Left ventricle myocardium inferior (tissue), 1 donor: ENCODE results near the gene ABCA9. TPM values are rescaled to one million over a fixed set of nuclear protein-coding genes. Genes with fewer than 3 reads are reported as not detected.
A peak's percentile ranks its signal among the peaks of the same experiment; 100 is the strongest.

Experiments used
- DNase-seq: peaks from one replicate; pipeline ENCODE4 v3.0.0-alpha.2; 2020
- H3K27ac ChIP-seq: fragments of 200-600 bp; replicated peaks from 2 replicates; pipeline ENCODE4 v1.8.0; 2021
- H3K27me3 ChIP-seq: fragments of 200-600 bp; 2 replicates; pipeline ENCODE4 v1.8.0; 2021; ENCODE audit warnings: low read depth
- H3K36me3 ChIP-seq: fragments of 200-600 bp; 2 replicates; pipeline ENCODE4 v1.8.0; 2021
- H3K4me1 ChIP-seq: fragments of 200-600 bp; 2 replicates; pipeline ENCODE4 v1.8.0; 2021
- H3K4me3 ChIP-seq: fragments of 200-600 bp; 2 replicates; pipeline ENCODE4 v1.8.0; 2021; ENCODE audit warnings: mild to moderate bottlenecking, moderate library complexity
- H3K9me3 ChIP-seq: fragments of 200-600 bp; replicated peaks from 2 replicates; pipeline ENCODE4 v1.8.0; 2021
- CTCF ChIP-seq: fragments of 200-600 bp; IDR thresholded peaks from 2 replicates; pipeline ENCODE4 v1.8.0; 2021; ENCODE audit warnings: antibody characterized with exemption, mild to moderate bottlenecking, borderline replicate concordance
- intact Hi-C: fragments of 100-400 bp; cut with micrococcal nuclease; formaldehyde crosslinking; loops from one replicate; pipeline ENCODE4 v1.11.0; 2022
- total RNA-seq: library from RNA; stranded (reverse); fragmentation: NEBNext Ultra II Directional; extraction: Animal tissue kit (Norgen Biotek cat#: 25700); gene quantifications from one replicate; pipeline ENCODE4 v1.2.1, GENCODE V29; 2021
- donor health status: DM: no; HTN: yes; CAD: no; lungs with severe emphysema.

The ABCA9 gene
- total RNA-seq, 1 donor from 2014 or later, result 13.0 TPM

DNA sequence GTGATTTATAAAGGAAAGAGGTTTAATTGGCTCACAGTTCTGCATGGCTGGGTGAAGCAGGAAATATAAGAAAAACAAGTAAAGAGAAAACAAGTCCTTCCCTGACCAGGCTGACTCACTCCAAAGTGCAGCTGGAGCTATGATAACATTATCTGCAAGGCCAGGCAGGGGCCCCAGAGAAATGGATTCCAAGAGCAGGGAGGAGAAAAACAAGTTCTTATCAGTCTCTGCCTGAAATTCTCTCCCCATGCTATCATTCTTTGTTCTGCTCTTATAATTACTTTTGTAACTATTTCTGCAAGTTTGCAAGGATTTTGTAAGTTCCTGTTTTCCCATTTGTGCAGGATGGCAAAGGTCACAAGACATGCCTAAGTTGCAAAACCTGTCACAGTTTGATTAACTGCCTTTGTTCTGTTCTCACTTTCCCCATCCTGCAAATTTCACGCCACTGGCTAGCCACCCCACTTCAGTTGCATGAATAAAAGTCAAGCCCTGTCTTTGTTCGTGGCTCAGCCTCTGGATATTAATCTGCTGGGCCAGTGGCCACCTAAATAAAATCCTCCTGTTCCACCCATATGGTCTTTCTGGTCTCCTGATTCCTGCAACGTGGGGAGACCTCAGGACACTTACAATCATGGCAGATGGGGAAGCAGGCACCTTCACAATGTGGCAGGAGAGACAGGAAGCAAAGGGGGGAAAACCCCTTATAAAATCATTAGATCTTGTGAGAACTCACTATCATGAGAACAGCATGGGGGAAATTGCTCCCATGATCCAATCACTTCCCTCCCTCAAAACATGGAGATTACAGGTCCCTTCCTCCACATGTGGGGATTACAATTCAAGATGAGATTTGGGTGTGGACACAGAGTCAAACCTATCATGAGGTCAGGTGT is 13.1 kb downstream of the ABCA9 start:
- no peak overlapping the region for H3K4me3 ChIP-seq
- H3K27me3 ChIP-seq, result no peaks in the 10 kb centered on the region
- peaks cover 38% of the 10 kb centered on the region for H3K36me3 ChIP-seq
- intact Hi-C loops, result no loop called here
- peak; percentile 65 for DNase-seq
- peaks cover 19% of the 10 kb centered on the region for H3K4me1 ChIP-seq
- peaks cover 18% of the 10 kb centered on the region for H3K9me3 ChIP-seq
- H3K27ac ChIP-seq, result peak overlapping the region; percentile 85
- TF ChIP-seq CTCF, result no peak

- Histone ChIP-seq H3K4me1 (peaks cover 19% of the 10 kb centered on the region), H3K27ac (peak overlapping the region; percentile 85), H3K36me3 (peaks cover 40% of the 10 kb centered on the region), H3K4me3 (no peak overlapping the region), H3K27me3 (no peaks in the 10 kb centered on the region), H3K9me3 (peaks cover 18% of the 10 kb centered on the region)
- intact Hi-C loops, result no loop called here
- TF ChIP-seq CTCF, result no peak
- DNase-seq, result no peak
Measured at GRCh38 chr17:69046121-69046807, 14.5 kb downstream of the ABCA9 start.

GRCh38 chr17:69045646-69046045 is 15.1 kb downstream of the ABCA9 start:
- Histone ChIP-seq H3K36me3 (peaks cover 40% of the 10 kb centered on the region), H3K9me3 (peaks cover 18% of the 10 kb centered on the region), H3K27ac (peak overlapping the region; percentile 85), H3K27me3 (no peaks in the 10 kb centered on the region), H3K4me1 (peaks cover 19% of the 10 kb centered on the region), H3K4me3 (no peak overlapping the region)
- intact Hi-C loops, result no loop called here
- no peak for TF ChIP-seq CTCF
- no peak for DNase-seq

- Histone ChIP-seq H3K27me3 (no peaks in the 10 kb centered on the region), H3K27ac (no peak overlapping the region), H3K9me3 (peaks cover 14% of the 10 kb centered on the region), H3K4me1 (peaks cover 19% of the 10 kb centered on the region), H3K4me3 (no peak overlapping the region), H3K36me3 (peaks cover 39% of the 10 kb centered on the region)
- TF ChIP-seq CTCF, result no peak
- DNase-seq, result no peak
- intact Hi-C loops, result no loop called here
Measured at GRCh38 chr17:69044371-69044770, 16.4 kb downstream of the ABCA9 start.

DNA sequence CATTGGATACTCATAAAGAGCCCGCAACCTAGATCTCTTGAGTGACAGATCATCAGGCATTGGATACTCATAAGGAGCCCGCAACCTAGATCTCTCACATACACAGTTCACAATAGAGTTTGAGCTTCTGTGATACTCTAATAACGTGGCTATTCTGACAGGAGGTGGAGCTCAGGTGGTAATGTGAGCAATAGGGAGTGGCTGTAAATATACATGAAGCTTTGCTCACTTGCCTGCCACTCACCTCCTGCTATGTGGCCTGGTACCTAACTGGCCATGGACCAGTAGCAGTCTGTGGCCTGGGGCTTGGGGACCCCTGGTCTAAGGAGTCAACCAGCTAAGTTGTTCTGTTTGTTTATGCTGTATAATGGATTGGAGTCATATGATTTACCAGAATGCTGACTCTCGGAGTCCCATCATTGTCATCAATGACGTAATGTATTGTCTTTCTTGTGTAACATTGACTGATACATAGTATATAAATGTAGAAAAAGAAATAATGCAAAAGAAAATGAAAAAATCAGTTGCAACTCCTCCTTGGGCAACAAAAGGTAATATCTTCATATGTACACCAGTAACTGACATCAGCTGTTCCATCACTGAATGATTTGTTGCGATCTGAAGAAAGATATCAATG is 17.5 kb downstream of the ABCA9 start:
- Histone ChIP-seq H3K27ac (no peak overlapping the region), H3K4me3 (no peak overlapping the region), H3K9me3 (peaks cover 7% of the 10 kb centered on the region), H3K4me1 (peaks cover 15% of the 10 kb centered on the region), H3K27me3 (no peaks in the 10 kb centered on the region), H3K36me3 (peaks cover 28% of the 10 kb centered on the region)
- no peak for DNase-seq
- no peak for TF ChIP-seq CTCF
- intact Hi-C loops, result no loop called here
